Caco-2 (cell line): ENCODE data around the gene RASGEF1B. TPM values are rescaled to one million over a fixed set of nuclear protein-coding genes. Genes with fewer than 3 reads are reported as not detected.

Source experiments
- BruUV-seq: library from RNA; stranded (reverse); fragments of 400-500 nt; replicated peaks from 2 replicates; lab custom pipeline; 2021; lab: Mats Ljungman, UMichigan
- CTCF ChIA-PET: fragments of 300-600 bp; sonication (Branson Sonifier 250); formaldehyde crosslinking; loops from one replicate; lab custom pipeline; 2022; ENCODE audit warnings: antibody characterized with exemption; lab: Charles Lee
- POLR2A ChIA-PET: fragments of 300-600 bp; sonication (Branson Sonifier 250); formaldehyde crosslinking; loops from one replicate; lab custom pipeline; 2022; ENCODE audit warnings: antibody characterized with exemption; lab: Charles Lee
- DNase-seq, 2 experiments: peaks; one replicate each; pipeline versions ENCODE4 v3.0.0 to v3.0.0-alpha.2; 2020 to 2022
- H3K27me3 ChIP-seq: replicated peaks from 2 replicates; pipeline ENCODE4 v1.6.0; 2011; ENCODE audit warnings: low read length; ENCODE audit not compliant: control insufficient read depth, insufficient read depth
- H3K36me3 ChIP-seq: 2 replicates; pipeline ENCODE4 v1.5.1; 2011; ENCODE audit warnings: low read length; ENCODE audit not compliant: control insufficient read depth, insufficient read depth
- H3K4me1 ChIP-seq: fragments of 250-450 bp; sonication (Bioruptor Pico); 2 replicates; pipeline ENCODE4 v1.5.1; 2020; ENCODE audit warnings: mild to moderate bottlenecking
- H3K4me3 ChIP-seq: 2 replicates; pipeline ENCODE4 v1.5.1; 2011; ENCODE audit warnings: low read depth, mild to moderate bottlenecking, control low read depth, low read length
- H3K9me3 ChIP-seq: fragments of 250-450 bp; sonication (Bioruptor Pico); 2 replicates; pipeline ENCODE4 v1.5.1; 2020; ENCODE audit warnings: mild to moderate bottlenecking, moderate library complexity
- H3K27ac Mint-ChIP-seq: one replicate; pipeline ENCODE4 v1.8.0; 2022; ENCODE audit warnings: mixed read lengths; ENCODE audit not compliant: unreplicated experiment
- H3K27me3 Mint-ChIP-seq: one replicate; pipeline ENCODE4 v1.8.0; 2022; ENCODE audit warnings: mixed read lengths; ENCODE audit not compliant: insufficient read depth, unreplicated experiment
- H3K36me3 Mint-ChIP-seq: one replicate; pipeline ENCODE4 v1.8.0; 2022; ENCODE audit warnings: mild to moderate bottlenecking, mixed read lengths; ENCODE audit not compliant: insufficient read depth, unreplicated experiment
- H3K4me1 Mint-ChIP-seq: one replicate; pipeline ENCODE4 v1.8.0; 2022; ENCODE audit warnings: low read depth, mixed read lengths; ENCODE audit not compliant: unreplicated experiment
- H3K4me3 Mint-ChIP-seq: one replicate; pipeline ENCODE4 v1.8.0; 2022; ENCODE audit warnings: mild to moderate bottlenecking, moderate library complexity, mixed read lengths; ENCODE audit not compliant: unreplicated experiment
- H3K9me3 Mint-ChIP-seq: one replicate; pipeline ENCODE4 v1.8.0; 2022; ENCODE audit warnings: mixed read lengths; ENCODE audit not compliant: unreplicated experiment
- CTCF ChIP-seq, 2 experiments: fragments of 200-600 bp in 1 of 2; IDR thresholded peaks; 1 replicate in 1 of 2; 2 replicates in 1 of 2; pipeline versions ENCODE4 v1.5.1 to v1.8.0; 2011 to 2022; ENCODE audit warnings: antibody characterized with exemption in 1 of 2, control low read depth in 1 of 2, inconsistent platforms in 1 of 2, low read depth in 1 of 2, low read length in 1 of 2, mild to moderate bottlenecking in 1 of 2, moderate library complexity in 1 of 2; ENCODE audit not compliant: insufficient read depth in 1 of 2, severe bottlenecking in 1 of 2, unreplicated experiment in 1 of 2
- intact Hi-C: fragments of 100-400 bp; cut with micrococcal nuclease; formaldehyde crosslinking; loops from one replicate; pipeline ENCODE4 v1.10.0; 2022; ENCODE audit not compliant: unreplicated experiment
- total RNA-seq: library from RNA; stranded (reverse); gene quantifications from 2 replicates; pipeline ENCODE4 v1.2.3, GENCODE V29; 2022

The RASGEF1B gene
- total RNA-seq, 1 experiment from 2014 or later, result 32.3 TPM

GRCh38 chr4:81460834-81461233 is 10.9 kb downstream of the RASGEF1B start:
- H3K27me3 ChIP-seq, result no peaks in the 10 kb centered on the region
- H3K4me1 Mint-ChIP-seq, result peaks cover 34% of the 10 kb centered on the region
- H3K36me3 ChIP-seq, result no peaks in the 10 kb centered on the region
- no peak for TF ChIP-seq CTCF (IDR thresholded peaks at IDR 0.05; ENCODE audit: insufficient read depth in 1 of 2, low read depth in 1 of 2, low read length in 1 of 2, severe bottlenecking in 1 of 2, unreplicated experiment in 1 of 2)
- ChIA-PET POLR2A (no interaction called here), CTCF (no interaction called here)
- H3K36me3 Mint-ChIP-seq, result peaks cover 51% of the 10 kb centered on the region
- intact Hi-C loops, result no loop called here
- no peak overlapping the region for H3K4me3 ChIP-seq
- no peak overlapping the region for H3K27ac Mint-ChIP-seq
- H3K9me3 ChIP-seq, result no peaks in the 10 kb centered on the region
- no TSS peak for BruUV-seq
- no peak overlapping the region for H3K4me3 Mint-ChIP-seq
- H3K27me3 Mint-ChIP-seq, result no peaks in the 10 kb centered on the region
- H3K9me3 Mint-ChIP-seq, result no peaks in the 10 kb centered on the region
- DNase-seq, result no peak
- peaks cover 20% of the 10 kb centered on the region for H3K4me1 ChIP-seq

- intact Hi-C loops, result no loop called here
- no peaks in the 10 kb centered on the region for H3K9me3 ChIP-seq
- H3K4me1 Mint-ChIP-seq, result peaks cover 28% of the 10 kb centered on the region
- H3K9me3 Mint-ChIP-seq, result no peaks in the 10 kb centered on the region
- ChIA-PET POLR2A (no interaction called here), CTCF (no interaction called here)
- no peaks in the 10 kb centered on the region for H3K36me3 ChIP-seq
- no peak overlapping the region for H3K4me3 ChIP-seq
- DNase-seq, result no peak
- peaks cover 14% of the 10 kb centered on the region for H3K4me1 ChIP-seq
- H3K36me3 Mint-ChIP-seq, result peaks cover 54% of the 10 kb centered on the region
- BruUV-seq, result no TSS peak
- H3K27ac Mint-ChIP-seq, result no peak overlapping the region
- TF ChIP-seq CTCF (IDR thresholded peaks at IDR 0.05; ENCODE audit: insufficient read depth in 1 of 2, low read depth in 1 of 2, low read length in 1 of 2, severe bottlenecking in 1 of 2, unreplicated experiment in 1 of 2), result no peak
- H3K4me3 Mint-ChIP-seq, result no peak overlapping the region
- H3K27me3 Mint-ChIP-seq, result no peaks in the 10 kb centered on the region
- no peaks in the 10 kb centered on the region for H3K27me3 ChIP-seq
Observed at GRCh38 chr4:81460191-81460701, 11.5 kb downstream of the RASGEF1B start.

- Mint-ChIP-seq H3K4me3 (no peak overlapping the region), H3K9me3 (no peaks in the 10 kb centered on the region), H3K36me3 (peaks cover 50% of the 10 kb centered on the region), H3K27ac (no peak overlapping the region), H3K27me3 (no peaks in the 10 kb centered on the region), H3K4me1 (peaks cover 21% of the 10 kb centered on the region)
- no TSS peak for BruUV-seq
- no peak for DNase-seq
- POLR2A ChIA-PET, result no interaction called here
- H3K4me3 ChIP-seq, result no peak overlapping the region
- intact Hi-C loops, result no loop called here
- H3K36me3 ChIP-seq, result no peaks in the 10 kb centered on the region
- H3K27me3 ChIP-seq, result no peaks in the 10 kb centered on the region
- no peaks in the 10 kb centered on the region for H3K9me3 ChIP-seq
- CTCF ChIA-PET, result no interaction called here
- peaks cover 12% of the 10 kb centered on the region for H3K4me1 ChIP-seq
- TF ChIP-seq CTCF (IDR thresholded peaks at IDR 0.05; ENCODE audit: insufficient read depth in 1 of 2, low read depth in 1 of 2, low read length in 1 of 2, severe bottlenecking in 1 of 2, unreplicated experiment in 1 of 2), result no peak
Observed at GRCh38 chr4:81459228-81459627, 12.5 kb downstream of the RASGEF1B start.
